OCI-LY3 (cell line): ENCODE data around the gene ZFR2.

Experiments
- CTCF ChIP-seq: fragments of 200-600, 300-600 bp; sonication (generic); IDR thresholded peaks from 2 replicates; pipeline ENCODE4 v1.5.1; 2014; ENCODE audit warnings: antibody characterized with exemption, low read length, low read depth
- EZH2phosphoT487 ChIP-seq: fragments of 200-600 bp; shearing (Covaris generic); IDR thresholded peaks from 2 replicates; pipeline ENCODE4 v1.6.1; 2018; ENCODE audit warnings: antibody characterized with exemption, mixed run types, low read depth

- no peak for TF ChIP-seq CTCF
- no peak for TF ChIP-seq EZH2phosphoT487
These were observed 37.2 kb downstream of the ZFR2 start for GRCh38 chr19:3831601-3832000.
